Right lobe of liver (tissue), 6 donors: ENCODE data around the gene EPHB1. TPM values are rescaled to one million over a fixed set of nuclear protein-coding genes. Genes with fewer than 3 reads are reported as not detected.

Source experiments
- ATAC-seq, 4 donors: fragments of 200-7000 bp; cut with Tn5 transposase; one replicate each; pipeline ENCODE4 v1.9.1; 2020; ENCODE audit warnings: mild to moderate bottlenecking in 4 of 4, moderate library complexity in 4 of 4
- DNase-seq, 3 donors: peaks; one replicate each; pipeline ENCODE4 v3.0.0-alpha.2; 2020
- H3K27ac ChIP-seq, 3 donors: fragments of 200-600 bp; one replicate each; pipeline ENCODE4 v1.8.0; 2022
- H3K27me3 ChIP-seq, 2 donors: fragments of 200-600 bp; one replicate each; pipeline ENCODE4 v1.8.0; 2022
- H3K36me3 ChIP-seq, 4 donors: fragments of 200-600 bp; sonication (generic) in 1 of 4; one replicate each; pipeline versions ENCODE4 v1.5.1 to v1.8.0; 2017 to 2022; ENCODE audit warnings: control low read depth in 1 of 4
- H3K4me1 ChIP-seq, 4 donors: fragments of 200-600 bp; sonication (generic) in 1 of 4; one replicate each; pipeline versions ENCODE4 v1.5.1 to v1.8.0; 2017 to 2022; ENCODE audit warnings: control low read depth in 1 of 4
- H3K4me3 ChIP-seq, 3 donors: fragments of 200-600 bp; one replicate each; pipeline ENCODE4 v1.8.0; 2022
- H3K9me3 ChIP-seq, 4 donors: fragments of 200-600 bp; sonication (generic) in 1 of 4; one replicate each; pipeline versions ENCODE4 v1.5.1 to v1.8.0; 2017 to 2022; ENCODE audit warnings: control low read depth in 1 of 4
- CTCF ChIP-seq, 4 donors: fragments of 200-600 bp in 3 of 4; fragments of 450-650 bp in 1 of 4; IDR thresholded peaks; one replicate each; pipeline versions ENCODE4 v1.5.1 to v1.8.0; 2016 to 2022; ENCODE audit warnings: antibody characterized with exemption in 4 of 4, mild to moderate bottlenecking in 2 of 4
- POLR2A ChIP-seq: fragments of 450-650 bp; IDR thresholded peaks from one replicate; pipeline ENCODE4 v1.6.1; 2017; ENCODE audit warnings: antibody characterized with exemption, mild to moderate bottlenecking
- WGBS: methylation state at CpG from one replicate; pipeline ENCODE4 v1.1.6; 2018; ENCODE audit warnings: low coverage, low lambda C conversion rate; ENCODE audit not compliant: insufficient coverage; ENCODE audit errors: missing lambda C conversion rate; 5-methylcytosine and 5-hydroxymethylcytosine counted together
- intact Hi-C, 2 donors: fragments of 100-400 bp; cut with DNase I; formaldehyde crosslinking; loops; one replicate each; pipeline versions ENCODE4 v1.11.2 to v1.14.1; 2022
- total RNA-seq, 6 experiments: library from RNA; depleted of rRNA in 2 of 6; stranded (reverse); fragments of >200 nt in 2 of 6; fragmentation: NEBNext Ultra II Directional in 3 of 6; extraction: Animal tissue kit (Norgen Biotek cat#: 25700) in 3 of 6; gene quantifications; one replicate each; pipeline versions ENCODE4 v1.1.0 to v1.2.4, GENCODE V29; 2016 to 2023
- donor health status: DM: no; HTN: yes; CAD: no.
- donor health status: DM: no; HTN: no; CAD: no.
- donor health status: DM: no; HTN: no; CAD: no.
- donor health status: DM: no; HTN: yes; CAD: no.
- donor health status: DM: no; HTN: yes; CAD: no.

Gene EPHB1
- total RNA-seq, 6 experiments from 2014 or later: 0.63 to 10.9 (median 1.8) TPM

GRCh38 chr3:134928392-134928791 lies 133.3 kb downstream of the EPHB1 start:
- Histone ChIP-seq H3K27me3 (no peaks in the 10 kb centered on the region), H3K36me3 (no peaks in the 10 kb centered on the region), H3K4me3 (no peak overlapping the region), H3K9me3 (no peaks in the 10 kb centered on the region), H3K27ac (no peak overlapping the region), H3K4me1 (no peaks in the 10 kb centered on the region)
- no peak for ATAC-seq
- 61% methylated on average over 6 of the region's 6 CpGs for WGBS
- TF ChIP-seq POLR2A (no peak), CTCF (IDR thresholded peaks at IDR 0.05) (no peak)
- DNase-seq: no peak
- intact Hi-C loops: no loop called here

- no peaks in the 10 kb centered on the region for H3K36me3 ChIP-seq
- H3K4me3 ChIP-seq: no peak overlapping the region
- no peak overlapping the region for H3K27ac ChIP-seq
- H3K9me3 ChIP-seq: no peaks in the 10 kb centered on the region
- intact Hi-C loops: no loop called here
- 70% methylated on average over 3 of the region's 3 CpGs for WGBS
- no peaks in the 10 kb centered on the region for H3K4me1 ChIP-seq
- TF ChIP-seq POLR2A (no peak), CTCF (IDR thresholded peaks at IDR 0.05) (no peak)
- ATAC-seq (no peak), DNase-seq (no peak)
- no peaks in the 10 kb centered on the region for H3K27me3 ChIP-seq
Observed at GRCh38 chr3:134928819-134929218, 133.8 kb downstream of the EPHB1 start.

GRCh38 chr3:134929976-134930375 lies 134.9 kb downstream of the EPHB1 start:
- no peak for ATAC-seq
- intact Hi-C loops: no loop called here
- 63% methylated on average over 1 of the region's 2 CpGs for WGBS

GRCh38 chr3:134931045-134931785 lies 136.2 kb downstream of the EPHB1 start:
- Histone ChIP-seq H3K4me3 (no peak overlapping the region), H3K27me3 (no peaks in the 10 kb centered on the region), H3K36me3 (no peaks in the 10 kb centered on the region), H3K4me1 (no peaks in the 10 kb centered on the region), H3K27ac (no peak overlapping the region), H3K9me3 (no peaks in the 10 kb centered on the region)
- intact Hi-C loops: no loop called here
- ATAC-seq (no peak), DNase-seq (no peak)
- TF ChIP-seq CTCF (IDR thresholded peaks at IDR 0.05) (no peak), POLR2A (no peak)
- 56% methylated on average over 5 of the region's 5 CpGs for WGBS

More at GRCh38 chr3:134929976-134930375, 134.9 kb downstream of the EPHB1 start:
- no peak overlapping the region for H3K27ac ChIP-seq
- H3K9me3 ChIP-seq: no peaks in the 10 kb centered on the region
- H3K4me3 ChIP-seq: no peak overlapping the region
- no peak for TF ChIP-seq CTCF (IDR thresholded peaks at IDR 0.05)
- TF ChIP-seq POLR2A: no peak
- H3K36me3 ChIP-seq: no peaks in the 10 kb centered on the region
- no peaks in the 10 kb centered on the region for H3K27me3 ChIP-seq
- DNase-seq: no peak
- no peaks in the 10 kb centered on the region for H3K4me1 ChIP-seq
